Testis (tissue), 3 donors: ENCODE data around the gene NOS3. TPM values are rescaled to one million over a fixed set of nuclear protein-coding genes. Genes with fewer than 3 reads are reported as not detected.
A peak's percentile ranks its signal among the peaks of the same experiment; 100 is the strongest.

Source experiments
- DNase-seq: peaks from one replicate; pipeline ENCODE4 v3.0.0-alpha.2; 2019
- H3K27ac ChIP-seq, 2 donors: fragments of 200-600 bp; sonication (generic); one replicate each; pipeline ENCODE4 v1.5.1; 2019
- H3K27me3 ChIP-seq: fragments of 200-600 bp; sonication (generic); one replicate; pipeline ENCODE4 v1.5.1; 2019
- H3K36me3 ChIP-seq: fragments of 200-600 bp; sonication (generic); one replicate; pipeline ENCODE4 v1.5.1; 2017; ENCODE audit warnings: low read depth; ENCODE audit errors: missing control alignments
- H3K4me1 ChIP-seq: fragments of 200-600 bp; sonication (generic); one replicate; pipeline ENCODE4 v1.5.1; 2019
- H3K4me3 ChIP-seq, 2 donors: fragments of 200-600 bp; sonication (generic); one replicate each; pipeline ENCODE4 v1.5.1; 2017 to 2019
- H3K9me3 ChIP-seq: fragments of 200-600 bp; sonication (generic); one replicate; pipeline ENCODE4 v1.5.1; 2017
- CTCF ChIP-seq, 3 experiments: fragments of 450-650 bp in 2 of 3; fragments of 200-600 bp in 1 of 3; sonication (generic) in 1 of 3; IDR thresholded peaks; one replicate each; pipeline ENCODE4 v1.5.1; 2016 to 2019; ENCODE audit warnings: antibody characterized with exemption in 3 of 3, mild to moderate bottlenecking in 2 of 3, moderate library complexity in 1 of 3
- POLR2A ChIP-seq: fragments of 450-650 bp; IDR thresholded peaks from one replicate; pipeline ENCODE4 v1.6.1; 2017; ENCODE audit warnings: antibody characterized with exemption, mild to moderate bottlenecking, moderate library complexity
- WGBS, 2 donors: methylation state at CpG; one replicate each; pipeline ENCODE4 v1.1.5; 2018; 5-methylcytosine and 5-hydroxymethylcytosine counted together
- intact Hi-C: fragments of 100-400 bp; cut with DNase I; formaldehyde crosslinking; loops from one replicate; pipeline ENCODE4 v1.15.1; 2023; ENCODE audit warnings: low total_unique reads
- polyA plus RNA-seq: library from polyadenylated mRNA; stranded (reverse); fragments of 350-450 nt; fragmentation: Illumina TruSeq; extraction: RNeasy Lipid Tissue Mini Kit (QIAGEN cat#74804); gene quantifications from one replicate; pipeline ENCODE4 v1.2.3, GENCODE V29; 2014; ENCODE audit warnings: low read depth, low replicate concordance; ENCODE audit not compliant: insufficient read depth
- total RNA-seq, 2 donors: library from RNA; depleted of rRNA; stranded (reverse); fragments of >200 nt; gene quantifications; one replicate each; pipeline ENCODE4 v1.2.3, GENCODE V29; 2016

The NOS3 gene
- total and polyA plus RNA-seq, 3 donors from 2014 or later: 19.5 to 36.6 (median 25.0) TPM

- Histone ChIP-seq H3K36me3 (no peaks in the 10 kb centered on the region), H3K27me3 (no peaks in the 10 kb centered on the region), H3K27ac (no peak overlapping the region), H3K9me3 (no peaks in the 10 kb centered on the region), H3K4me3 (no peak overlapping the region), H3K4me1 (peaks cover 6% of the 10 kb centered on the region)
- 84 to 87% methylated on average over 4 of the region's 4 CpGs for WGBS, 2 donors
- TF ChIP-seq POLR2A (no peak), CTCF (IDR thresholded peaks at IDR 0.05) (no peak)
- no peak for DNase-seq
- intact Hi-C loops: no loop called here
These were observed 62.3 kb downstream of the NOS3 start for GRCh38 chr7:151053096-151053495.

- peaks cover 10% of the 10 kb centered on the region for H3K4me1 ChIP-seq
- intact Hi-C loops: no loop called here
- no peaks in the 10 kb centered on the region for H3K27me3 ChIP-seq
- H3K36me3 ChIP-seq: no peaks in the 10 kb centered on the region
- WGBS, 2 donors: 90 to 100% methylated on average over 1 to 8 of the region's 8 CpGs
- H3K4me3 ChIP-seq: no peak overlapping the region
- no peak overlapping the region for H3K27ac ChIP-seq
- no peak for TF ChIP-seq CTCF (IDR thresholded peaks at IDR 0.05)
- no peak for DNase-seq
- no peaks in the 10 kb centered on the region for H3K9me3 ChIP-seq
These were observed 62.9 kb downstream of the NOS3 start for GRCh38 chr7:151053751-151054150.

- Histone ChIP-seq H3K4me3 (no peak overlapping the region), H3K36me3 (no peaks in the 10 kb centered on the region), H3K9me3 (no peaks in the 10 kb centered on the region), H3K27ac (no peak overlapping the region), H3K27me3 (no peaks in the 10 kb centered on the region), H3K4me1 (peaks cover 22% of the 10 kb centered on the region)
- DNase-seq: no peak
- WGBS, 2 donors: 76 to 85% methylated on average over 6 of the region's 6 CpGs
- intact Hi-C loops: no loop called here
- no peak for TF ChIP-seq CTCF (IDR thresholded peaks at IDR 0.05)
- no peak for TF ChIP-seq POLR2A
These were observed 65.5 kb downstream of the NOS3 start for GRCh38 chr7:151056283-151056665.

DNA sequence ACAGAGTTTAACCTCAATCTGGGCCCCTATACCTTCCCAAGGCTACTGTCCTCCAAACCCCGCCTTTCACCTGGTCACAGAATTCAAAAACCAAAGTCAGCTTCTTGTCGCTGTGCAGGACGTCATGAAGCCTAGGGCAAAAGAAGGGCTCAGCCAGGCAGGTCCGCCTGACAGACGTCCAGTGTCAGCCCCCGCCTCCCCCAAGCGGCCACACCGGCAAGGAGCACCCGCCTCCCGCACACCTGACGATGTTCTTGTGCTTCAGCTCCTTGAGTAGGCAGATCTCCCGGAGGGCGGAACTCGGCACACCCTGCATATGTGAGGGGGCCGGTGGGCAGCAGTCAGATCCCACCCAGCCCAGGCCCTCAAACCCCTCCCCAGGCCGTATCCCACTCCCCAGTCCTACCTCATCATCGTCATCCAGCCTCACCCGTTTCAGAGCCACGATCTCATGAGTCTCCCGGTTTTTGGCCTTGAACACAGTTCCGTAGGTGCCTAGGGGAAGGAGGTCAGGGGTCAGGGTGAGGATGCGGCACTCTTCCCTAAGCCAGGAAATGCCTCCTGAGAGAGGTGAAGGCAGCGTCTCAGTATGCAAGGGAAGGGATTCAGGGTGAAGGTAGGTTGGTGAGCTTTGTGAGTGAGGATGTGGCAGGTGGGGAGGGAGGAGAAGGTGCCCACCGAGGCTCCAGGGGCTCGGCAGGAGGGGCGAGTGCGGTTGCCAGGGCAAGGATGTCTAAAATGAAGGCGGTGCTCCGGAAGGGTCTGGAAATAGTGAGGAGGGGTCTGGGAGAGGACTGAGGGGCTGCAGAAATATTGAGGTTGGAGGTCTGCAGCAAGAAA lies 66.1 kb downstream of the NOS3 start:
- intact Hi-C loops: no loop called here
- Histone ChIP-seq H3K4me3 (peak overlapping the region; percentile 86 to 93), H3K36me3 (no peaks in the 10 kb centered on the region), H3K27me3 (no peaks in the 10 kb centered on the region), H3K9me3 (no peaks in the 10 kb centered on the region), H3K27ac (no peak overlapping the region), H3K4me1 (peaks cover 28% of the 10 kb centered on the region)
- TF ChIP-seq POLR2A: no peak
- TF ChIP-seq CTCF (IDR thresholded peaks at IDR 0.05): no peak
- no peak for DNase-seq
- 22 to 35% methylated on average over 22 to 29 of the region's 29 CpGs for WGBS, 2 donors

DNA sequence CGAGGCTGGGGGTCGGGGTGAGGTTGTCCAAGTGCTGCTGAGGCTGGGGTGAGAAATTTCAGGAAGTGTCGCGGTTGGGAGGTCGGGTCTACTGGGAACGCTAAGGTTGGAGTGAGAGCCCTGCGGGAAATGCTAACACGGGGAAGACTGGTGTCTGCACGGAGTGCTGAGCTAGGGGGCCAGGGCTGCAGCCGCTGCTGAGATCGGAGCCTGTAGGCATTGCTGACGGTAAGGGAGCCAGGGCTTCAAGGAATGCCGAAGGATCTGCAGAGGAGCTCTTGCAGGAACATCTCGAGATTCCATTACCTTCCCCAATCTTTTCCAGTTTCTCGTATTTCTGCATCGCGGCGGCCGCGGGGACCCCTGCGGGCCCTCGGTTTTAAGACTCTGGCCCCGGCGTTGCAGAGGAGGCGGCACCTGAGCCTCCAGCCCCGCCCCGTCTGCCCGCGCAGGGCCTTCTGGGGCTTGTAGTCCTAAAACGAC lies 66.7 kb downstream of the NOS3 start, which contains the start of gene CDK5:
Gene CDK5, minus strand, starts transcription at position 392 of the 483 bp plus-strand sequence. Its CDS starts 49 bp downstream, at position 343.
- no peak for DNase-seq
- intact Hi-C loops: no loop called here
- Histone ChIP-seq H3K4me3 (peak within 1 kb of the TSS; percentile 86 to 93), H3K9me3 (no peaks in the 10 kb centered on the region), H3K4me1 (peaks cover 34% of the 10 kb centered on the region), H3K36me3 (no peaks in the 10 kb centered on the region), H3K27me3 (no peaks in the 10 kb centered on the region), H3K27ac (peak within 1 kb of the TSS; percentile 84 to 98)
- WGBS, 2 donors: 0% methylated on average over 29 to 30 of the region's 30 CpGs
- no peak for TF ChIP-seq POLR2A
- TF ChIP-seq CTCF (IDR thresholded peaks at IDR 0.05): no peak
